SU-DHL-6 (cell line): ENCODE data around the gene IRF2.

Experiments used
- H2AFZ ChIP-seq: fragments of 200-600 bp; sonication (generic); 2 replicates; pipeline ENCODE4 v1.6.1; 2014; ENCODE audit warnings: low read depth, mild to moderate bottlenecking, moderate library complexity, mixed read lengths, antibody characterized with exemption, low read length; ENCODE audit not compliant: severe bottlenecking
- H3F3A ChIP-seq: fragments of 200-600 bp; shearing (Covaris generic); 2 replicates; pipeline ENCODE4 v1.6.0; 2016; ENCODE audit warnings: antibody characterized with exemption, mild to moderate bottlenecking; ENCODE audit not compliant: insufficient read depth
- H3K27ac ChIP-seq: fragments of 200-600 bp; sonication (generic); 2 replicates; pipeline ENCODE4 v1.5.1; 2016; ENCODE audit warnings: low read depth, mild to moderate bottlenecking, low read length, moderate library complexity, mixed read lengths
- H3K27me3 ChIP-seq: fragments of 200-600 bp; sonication (generic), shearing (Covaris generic); 2 replicates; pipeline ENCODE4 v1.6.0; 2014; ENCODE audit warnings: mild to moderate bottlenecking, low read length
- H3K36me3 ChIP-seq: fragments of 200-600 bp; sonication (generic); 2 replicates; pipeline ENCODE4 v1.6.1; 2014; ENCODE audit warnings: mild to moderate bottlenecking, low read length, mixed read lengths
- H3K4me2 ChIP-seq: fragments of 300-600, 200-600 bp; shearing (Covaris generic), sonication (generic); 2 replicates; pipeline ENCODE4 v1.6.0; 2014; ENCODE audit warnings: low read length, low read depth, mild to moderate bottlenecking; ENCODE audit not compliant: poor library complexity, severe bottlenecking
- H3K4me3 ChIP-seq: fragments of 200-600 bp; sonication (generic); 2 replicates; pipeline ENCODE4 v1.5.1; 2014; ENCODE audit warnings: antibody characterized with exemption, low read length, mild to moderate bottlenecking, mixed read lengths; ENCODE audit not compliant: insufficient read depth, poor library complexity, severe bottlenecking
- H3K79me2 ChIP-seq: fragments of 200-600 bp; sonication (generic); 2 replicates; pipeline ENCODE4 v1.6.1; 2014; ENCODE audit warnings: mild to moderate bottlenecking, low read length, moderate library complexity; ENCODE audit not compliant: insufficient read depth
- H3K9ac ChIP-seq: fragments of 200-600 bp; sonication (generic); 2 replicates; pipeline ENCODE4 v1.7.0; 2014; ENCODE audit warnings: mild to moderate bottlenecking, low read length
- H3K9me2 ChIP-seq: fragments of 200-600 bp; sonication (generic); replicated peaks from 2 replicates; pipeline ENCODE4 v1.6.1; 2014; ENCODE audit warnings: low read length; ENCODE audit not compliant: insufficient read depth
- H3K9me3 ChIP-seq: fragments of 200-600 bp; sonication (generic); 2 replicates; pipeline ENCODE4 v1.6.1; 2014; ENCODE audit warnings: low read length, mixed read lengths; ENCODE audit not compliant: insufficient read depth
- H4K20me1 ChIP-seq: fragments of 200-600 bp; sonication (generic); 2 replicates; pipeline ENCODE4 v1.6.1; 2014; ENCODE audit warnings: low read depth, mild to moderate bottlenecking, antibody characterized with exemption, low read length, moderate library complexity, mixed read lengths
- EZH2phosphoT487 ChIP-seq: fragments of 200-600 bp; sonication (generic), shearing (Covaris generic); conservative IDR thresholded peaks from 2 replicates; pipeline ENCODE4 v1.6.1; 2018; ENCODE audit warnings: mild to moderate bottlenecking, antibody characterized with exemption, low read length, moderate library complexity, mixed read lengths
- TF ChIP-seq, protein P1 (sequence below): fragments of 200-600 bp; sonication (generic); IDR thresholded peaks from one replicate; pipeline ENCODE4 v1.5.1; 2017; ENCODE audit warnings: antibody characterized with exemption, mild to moderate bottlenecking, low read length, moderate library complexity; ENCODE audit not compliant: insufficient read depth, poor library complexity, severe bottlenecking

The IRF2 gene

DNA sequence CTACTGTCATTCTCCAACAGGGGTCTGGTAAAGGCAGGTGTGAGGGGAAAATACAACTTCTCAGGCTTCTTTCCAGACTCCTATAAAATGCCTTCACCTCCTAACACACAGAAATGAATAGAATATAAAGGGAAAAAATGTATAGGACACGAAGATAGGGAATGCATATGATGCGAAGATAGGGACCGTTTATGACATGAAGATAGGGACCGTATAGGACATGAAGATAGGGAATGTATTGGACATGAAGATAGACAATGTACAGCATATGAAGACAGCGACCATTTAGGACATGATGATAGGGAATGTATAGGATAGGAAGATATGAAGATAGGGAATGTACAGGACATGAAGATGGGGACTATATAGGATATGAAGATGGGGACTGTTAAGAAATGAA, 10.5 kb downstream of the IRF2 start:
- H3K4me2 ChIP-seq = no peak overlapping the region
- H3K79me2 ChIP-seq = peaks cover 47% of the 10 kb centered on the region
- no peaks in the 10 kb centered on the region for H3K27me3 ChIP-seq
- H3K9ac ChIP-seq = no peak overlapping the region
- no peaks in the 10 kb centered on the region for H3K9me3 ChIP-seq
- no peaks in the 10 kb centered on the region for H3F3A ChIP-seq
- peaks cover 4% of the 10 kb centered on the region; the same call in 1 of the 2 replicates for H4K20me1 ChIP-seq
- H3K36me3 ChIP-seq = no peaks in the 10 kb centered on the region
- no peak for TF ChIP-seq EZH2phosphoT487
- TF ChIP-seq, protein P1, sequence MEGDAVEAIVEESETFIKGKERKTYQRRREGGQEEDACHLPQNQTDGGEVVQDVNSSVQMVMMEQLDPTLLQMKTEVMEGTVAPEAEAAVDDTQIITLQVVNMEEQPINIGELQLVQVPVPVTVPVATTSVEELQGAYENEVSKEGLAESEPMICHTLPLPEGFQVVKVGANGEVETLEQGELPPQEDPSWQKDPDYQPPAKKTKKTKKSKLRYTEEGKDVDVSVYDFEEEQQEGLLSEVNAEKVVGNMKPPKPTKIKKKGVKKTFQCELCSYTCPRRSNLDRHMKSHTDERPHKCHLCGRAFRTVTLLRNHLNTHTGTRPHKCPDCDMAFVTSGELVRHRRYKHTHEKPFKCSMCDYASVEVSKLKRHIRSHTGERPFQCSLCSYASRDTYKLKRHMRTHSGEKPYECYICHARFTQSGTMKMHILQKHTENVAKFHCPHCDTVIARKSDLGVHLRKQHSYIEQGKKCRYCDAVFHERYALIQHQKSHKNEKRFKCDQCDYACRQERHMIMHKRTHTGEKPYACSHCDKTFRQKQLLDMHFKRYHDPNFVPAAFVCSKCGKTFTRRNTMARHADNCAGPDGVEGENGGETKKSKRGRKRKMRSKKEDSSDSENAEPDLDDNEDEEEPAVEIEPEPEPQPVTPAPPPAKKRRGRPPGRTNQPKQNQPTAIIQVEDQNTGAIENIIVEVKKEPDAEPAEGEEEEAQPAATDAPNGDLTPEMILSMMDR = no peak
- no peaks in the 10 kb centered on the region for H3K9me2 ChIP-seq
- no peak overlapping the region for H3K4me3 ChIP-seq
- no peak overlapping the region for H3K27ac ChIP-seq
- H2AFZ ChIP-seq = no peak overlapping the region

DNA sequence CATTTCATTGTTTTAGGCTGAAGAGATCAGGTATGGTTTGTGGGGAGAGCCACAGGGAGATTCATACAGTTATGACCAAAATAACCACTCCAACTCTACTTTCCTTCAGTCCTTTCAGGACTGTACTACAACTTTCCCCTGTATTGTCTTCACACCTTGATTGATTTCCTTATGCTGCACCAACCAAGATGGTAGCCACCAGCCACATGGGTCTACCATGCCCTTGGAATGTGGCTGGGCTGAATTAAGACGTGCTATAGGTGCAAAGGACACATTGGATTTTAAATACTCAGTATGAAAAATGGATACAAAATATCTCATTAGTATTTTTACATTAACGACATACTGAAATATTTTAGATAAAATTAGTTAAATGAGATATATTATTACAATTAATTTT, 11.2 kb downstream of the IRF2 start:
- TF ChIP-seq EZH2phosphoT487 = no peak
- TF ChIP-seq, protein P1 = no peak
- Histone ChIP-seq H3K79me2 (peaks cover 49% of the 10 kb centered on the region), H3K9me3 (no peaks in the 10 kb centered on the region)

DNA sequence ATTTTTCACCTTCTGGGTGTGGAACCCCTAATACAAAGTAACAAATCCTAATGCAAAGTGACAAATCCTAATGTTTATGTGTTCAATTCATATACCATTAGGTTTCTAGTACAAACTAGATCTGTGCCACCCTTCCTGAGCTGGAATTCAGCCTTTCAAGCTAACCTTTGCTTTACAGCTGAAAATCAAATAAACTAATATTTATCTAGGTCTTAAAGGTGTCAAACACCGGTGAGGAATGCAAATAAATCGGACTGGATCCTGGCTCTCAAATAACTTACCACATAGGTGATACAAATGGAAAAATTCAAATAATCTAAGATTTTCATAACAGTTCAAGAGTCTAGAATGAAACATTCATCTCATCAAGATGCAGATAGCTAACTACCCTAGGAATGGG, 11.6 kb downstream of the IRF2 start:
- no peaks in the 10 kb centered on the region for H3K9me3 ChIP-seq
- H3K9ac ChIP-seq = no peak overlapping the region
- H2AFZ ChIP-seq = no peak overlapping the region
- no peaks in the 10 kb centered on the region for H3K27me3 ChIP-seq
- H3F3A ChIP-seq = no peaks in the 10 kb centered on the region
- no peak overlapping the region for H3K4me3 ChIP-seq
- H3K27ac ChIP-seq = no peak overlapping the region
- H3K4me2 ChIP-seq = no peak overlapping the region
- peaks cover 4% of the 10 kb centered on the region; the same call in 1 of the 2 replicates for H4K20me1 ChIP-seq
- H3K79me2 ChIP-seq = peaks cover 48% of the 10 kb centered on the region
- no peaks in the 10 kb centered on the region for H3K36me3 ChIP-seq
- no peaks in the 10 kb centered on the region for H3K9me2 ChIP-seq
- no peak for TF ChIP-seq EZH2phosphoT487
- TF ChIP-seq, protein P1 = no peak

More for the DNA sequence above, 11.2 kb downstream of the IRF2 start:
- H3K9ac ChIP-seq = no peak overlapping the region
- no peak overlapping the region for H3K27ac ChIP-seq
- no peak overlapping the region for H3K4me3 ChIP-seq
- H3K36me3 ChIP-seq = no peaks in the 10 kb centered on the region
- H4K20me1 ChIP-seq = peaks cover 4% of the 10 kb centered on the region; the same call in 1 of the 2 replicates
- no peak overlapping the region for H2AFZ ChIP-seq
- no peaks in the 10 kb centered on the region for H3K9me2 ChIP-seq
- H3F3A ChIP-seq = no peaks in the 10 kb centered on the region
- H3K27me3 ChIP-seq = no peaks in the 10 kb centered on the region
- H3K4me2 ChIP-seq = no peak overlapping the region
